Activated CD4-positive, alpha-beta T cell treated with anti-CD3 and anti-CD28 coated beads, Interleukin-2, amount 50 U/mL, for 1 hour (primary cell): ENCODE measurements around the gene ENGASE.

Experiments
- DNase-seq: peaks from one replicate; pipeline ENCODE4 v3.0.0-alpha.2; 2020

The ENGASE gene

GRCh38 chr17:79080761-79081290 is 6.2 kb downstream of the ENGASE start:
- no peak for DNase-seq

GRCh38 chr17:79081571-79082276 is 7.1 kb downstream of the ENGASE start:
- no peak for DNase-seq

GRCh38 chr17:79082311-79083190 is 7.9 kb downstream of the ENGASE start:
- DNase-seq: peak; percentile 52

GRCh38 chr17:79083191-79083971 is 8.8 kb downstream of the ENGASE start:
- DNase-seq: no peak

GRCh38 chr17:79084291-79085153 is 9.9 kb downstream of the ENGASE start:
- DNase-seq: no peak

DNA sequence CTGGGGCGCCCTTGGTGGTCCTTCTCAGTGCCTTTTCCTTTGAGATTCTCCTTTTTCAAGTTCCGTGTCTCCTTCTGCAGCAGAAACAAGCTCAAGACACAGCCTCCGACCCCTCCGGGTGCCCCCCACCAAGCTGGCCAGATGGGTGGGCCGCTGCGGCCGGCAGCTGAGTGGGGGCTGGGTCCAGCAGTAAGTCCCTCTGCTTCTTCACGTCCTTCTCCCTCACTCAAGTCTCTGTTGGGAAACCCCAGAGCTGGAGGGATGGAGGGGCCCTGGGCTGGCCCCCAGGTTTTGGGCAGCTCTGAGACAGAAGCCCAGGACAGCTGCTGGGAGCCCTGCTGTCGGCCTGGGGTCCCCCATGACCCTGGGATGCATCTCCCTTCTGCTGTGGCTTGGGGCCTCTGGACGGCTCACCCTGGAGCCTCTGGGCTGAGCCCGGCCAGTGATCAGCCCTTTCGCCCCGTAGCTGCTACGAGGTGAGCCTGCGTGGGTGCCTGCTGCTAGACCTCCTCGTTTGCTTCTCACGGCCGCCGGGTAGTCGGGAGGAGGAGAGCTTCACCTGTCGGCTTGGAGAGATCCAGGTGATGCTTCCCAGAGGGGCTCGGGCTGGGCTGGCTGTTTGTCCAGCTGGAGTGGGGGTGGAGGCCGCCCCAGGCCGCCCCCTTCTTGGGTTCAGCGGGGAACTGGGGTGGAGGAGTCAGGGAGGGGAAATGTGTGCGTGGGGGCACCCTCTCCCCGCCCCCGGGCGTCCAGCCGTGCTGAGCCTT is 10.7 kb downstream of the ENGASE start:
- DNase-seq: no peak

DNA sequence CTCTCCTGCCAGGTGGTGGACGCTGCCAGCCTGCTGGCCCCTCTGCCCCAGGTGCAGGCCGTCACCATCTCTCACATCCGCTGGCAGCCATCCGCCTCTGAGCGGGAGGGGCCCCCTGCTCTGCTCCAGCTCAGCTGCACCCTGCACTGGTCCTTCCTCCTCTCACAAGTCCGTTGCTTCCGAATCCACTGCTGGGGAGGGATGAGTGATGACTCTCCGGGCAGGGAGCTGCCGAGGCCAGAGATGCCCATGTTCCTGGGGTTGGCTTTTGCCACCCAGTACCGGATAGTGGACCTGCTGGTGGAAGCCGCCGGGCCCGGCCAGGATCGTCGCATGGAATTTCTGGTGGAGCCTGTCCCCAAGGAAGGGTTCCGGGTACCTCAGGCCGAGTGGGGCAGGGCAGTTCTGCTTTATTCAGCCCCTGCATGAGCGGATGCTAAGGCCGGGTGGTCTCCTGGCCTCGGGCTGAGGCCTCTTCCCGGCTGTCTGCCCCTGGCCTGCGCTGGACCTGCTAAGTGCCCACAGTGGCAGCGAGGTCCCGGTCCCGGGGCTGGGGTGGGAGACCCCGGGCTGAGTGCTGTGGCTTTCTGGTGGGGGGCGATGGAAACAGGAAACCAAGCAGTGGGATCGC is 11.4 kb downstream of the ENGASE start:
- DNase-seq: no peak

DNA sequence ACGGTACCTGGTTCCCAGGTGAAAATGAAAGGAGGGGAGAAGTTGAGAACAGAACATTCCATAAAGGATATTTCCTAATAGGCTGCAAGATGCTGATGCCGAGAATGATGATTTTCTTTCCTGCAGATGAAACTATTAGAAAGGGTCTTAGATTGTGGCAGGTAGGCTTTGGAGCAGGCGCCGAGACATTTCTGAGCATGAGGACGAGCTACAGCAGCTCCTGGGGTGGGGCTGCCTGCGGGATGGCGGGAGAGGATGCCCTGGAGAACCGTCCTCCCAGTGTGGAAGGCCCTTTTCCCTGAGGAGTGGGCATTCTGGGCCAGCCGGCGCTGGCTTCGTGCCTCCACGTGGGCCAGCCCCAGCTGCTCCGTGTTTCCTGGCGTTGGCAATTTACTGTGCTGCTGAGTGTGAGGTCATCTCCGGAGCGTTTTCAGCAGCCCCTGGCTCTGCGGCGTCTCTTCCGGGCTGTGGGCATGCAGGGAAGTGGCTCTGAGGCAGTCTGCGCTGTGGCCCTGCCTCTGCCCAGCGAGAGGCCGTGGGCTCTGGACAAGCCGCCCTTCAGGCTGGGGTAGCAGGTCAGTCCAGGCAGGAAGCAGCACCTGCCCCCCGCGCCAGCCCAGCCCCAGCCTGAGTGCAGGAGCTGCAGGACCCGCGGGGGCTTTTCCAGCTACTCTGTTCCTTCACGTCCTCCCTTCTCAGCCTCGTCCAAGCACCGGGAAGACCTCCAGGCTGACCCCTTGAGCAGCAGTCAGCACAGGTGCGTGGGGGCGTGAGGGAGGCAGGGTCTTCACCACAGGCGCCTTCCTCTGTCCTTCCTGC is 12.2 kb downstream of the ENGASE start:
- no peak for DNase-seq

GRCh38 chr17:79087428-79088143 is 13.0 kb downstream of the ENGASE start:
- peak; percentile 77 for DNase-seq

DNA sequence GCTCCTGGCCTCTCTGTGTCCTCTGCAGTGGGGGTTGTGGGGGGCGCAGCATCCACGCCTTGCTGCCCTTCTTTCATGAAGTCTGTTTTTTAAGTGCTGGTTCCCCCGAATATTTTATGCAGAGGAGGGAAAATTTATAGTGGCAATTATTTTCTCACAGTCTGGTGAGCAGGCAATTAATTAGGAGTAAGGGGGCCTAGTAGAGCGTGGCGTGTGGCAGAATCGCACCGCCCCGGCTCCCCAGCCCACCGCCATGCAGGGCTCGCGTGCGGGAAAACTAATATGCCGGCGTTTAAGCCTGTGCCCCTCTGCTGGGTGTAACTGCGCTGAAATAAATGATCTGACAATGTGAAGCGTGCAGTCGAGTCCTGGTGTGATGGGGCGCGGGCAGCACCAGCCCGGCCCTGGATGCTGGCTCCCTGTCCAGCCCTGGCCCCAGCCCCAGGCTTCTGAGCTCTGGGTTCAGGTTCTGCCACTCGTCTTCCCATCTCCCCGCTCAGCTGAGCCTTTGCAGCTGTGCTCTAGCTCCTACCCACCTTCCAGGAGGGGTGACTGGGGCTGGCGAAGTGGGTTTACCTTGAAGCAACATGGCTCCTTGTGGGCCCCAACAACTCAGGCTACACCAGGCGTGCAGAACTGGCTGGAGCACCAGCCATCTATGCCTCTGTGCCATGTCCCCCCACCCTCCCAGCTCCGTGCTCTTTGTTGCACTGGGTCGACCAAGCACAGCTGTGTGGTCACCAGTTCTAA is 13.8 kb downstream of the ENGASE start:
- no peak for DNase-seq

- no peak for DNase-seq
Observed at GRCh38 chr17:79088997-79089328, 14.3 kb downstream of the ENGASE start.

DNA sequence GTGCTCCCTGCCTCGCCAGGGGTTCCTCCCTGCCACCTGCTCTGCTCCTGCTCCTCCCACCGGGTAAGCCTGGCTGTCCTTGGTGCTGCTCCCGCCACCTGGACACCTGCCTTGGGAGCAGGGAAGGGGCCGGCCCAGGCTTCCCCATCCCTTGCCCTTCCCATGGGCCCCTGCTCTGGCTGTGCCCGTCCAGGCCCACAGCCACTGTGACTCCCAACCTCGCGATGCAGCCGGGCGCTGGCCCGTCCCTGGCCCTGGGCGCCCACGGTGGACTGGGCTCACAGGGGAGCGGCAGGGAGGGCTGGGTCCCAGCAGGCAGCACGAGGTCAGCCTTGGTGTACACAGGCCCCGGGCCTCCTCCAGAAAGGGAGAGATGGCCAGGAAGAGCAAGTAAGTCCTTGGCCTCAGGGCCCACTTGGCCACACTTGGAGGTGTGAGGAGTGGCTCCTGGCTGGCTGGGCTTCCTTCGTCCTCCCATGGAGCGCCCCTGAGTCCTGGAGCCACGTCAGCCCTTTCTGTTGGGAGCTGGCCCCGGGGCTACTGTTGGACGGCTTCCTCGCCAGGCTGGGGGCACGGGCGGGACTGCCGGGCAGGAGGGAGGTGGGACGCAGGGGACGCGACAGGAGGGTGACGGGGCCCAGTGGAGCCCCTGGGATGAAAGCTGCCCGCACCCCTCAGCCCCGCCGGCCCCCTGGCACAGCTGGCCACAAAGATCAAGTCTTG is 15.3 kb downstream of the ENGASE start:
- no peak for DNase-seq

DNA sequence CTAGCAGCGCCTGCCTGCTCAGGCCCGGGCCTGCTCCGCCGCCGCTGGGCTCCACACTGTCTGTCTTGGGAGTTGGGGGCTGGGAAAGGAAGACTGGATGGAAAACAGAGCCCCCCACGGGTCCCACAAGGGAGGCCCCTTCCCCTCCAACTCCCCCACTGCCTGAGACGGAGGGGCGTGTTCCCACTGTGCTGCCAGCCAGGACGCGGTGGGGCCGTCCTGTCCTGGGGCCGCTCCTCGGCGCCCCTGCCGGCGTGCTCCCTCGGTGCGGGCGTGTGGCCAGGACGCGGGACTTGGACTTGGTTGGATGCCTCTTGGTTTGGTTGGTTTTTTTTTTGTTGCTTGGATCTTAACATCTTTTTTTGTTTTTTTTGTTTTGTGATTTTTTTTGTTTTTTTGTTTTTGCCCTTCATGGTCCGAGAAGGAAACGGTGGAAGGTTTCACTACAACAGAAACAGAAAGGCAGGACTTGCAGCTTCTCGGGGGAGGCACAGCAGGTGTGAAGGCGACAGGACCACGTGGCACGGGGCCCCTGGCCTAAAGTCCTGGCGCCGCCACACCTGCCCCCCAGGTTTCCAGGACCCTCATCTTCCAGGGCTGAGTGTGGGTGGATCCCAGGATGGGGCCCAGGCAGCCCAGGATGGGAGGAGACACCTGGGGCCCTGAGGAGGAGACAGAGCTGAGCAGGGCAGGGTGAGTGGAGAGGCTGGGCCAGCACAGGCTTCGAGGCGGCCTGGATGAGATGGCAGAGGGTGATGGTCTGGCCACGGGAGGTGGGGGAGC is 16.0 kb downstream of the ENGASE start:
- DNase-seq: no peak

GRCh38 chr17:79091226-79091670 is 16.6 kb downstream of the ENGASE start:
- DNase-seq: no peak

GRCh38 chr17:79092567-79092966 is 17.9 kb downstream of the ENGASE start:
- no peak for DNase-seq

GRCh38 chr17:79093270-79093669 is 18.6 kb downstream of the ENGASE start:
- DNase-seq: no peak

- DNase-seq: no peak
Observed at GRCh38 chr17:79094261-79094660, 19.6 kb downstream of the ENGASE start.
